ENCODE measurements around the gene KLK3.

The KLK3 gene

GRCh38 chr19:50835785-50836542 lies 18.8 kb upstream of the KLK3 start:
- peak overlapping the region in 8 of 11 experiments; percentile 18 to 48 (median 38); a peak in 10 of 22 replicates for H3K27ac ChIP-seq
- H3K4me3 ChIP-seq = peak overlapping the region; percentile 64 to 79 (median 72)
- H4K20me1 ChIP-seq = no peaks in the 10 kb centered on the region
- no peaks in the 10 kb centered on the region for H3K36me3 ChIP-seq
- H3K4me2 ChIP-seq = peak overlapping the region; percentile 74 to 99 (median 96)
- peaks cover 0 to 19% (median 0%) of the 10 kb centered on the region in 11 experiments; a peak in 8 of 22 replicates for H3K27me3 ChIP-seq
- no peaks in the 10 kb centered on the region for H3K9me3 ChIP-seq (replicated peaks in 1 of 11)
- peak overlapping the region; percentile 64 to 79 (median 75) for H3K9ac ChIP-seq
- H3K4me1 ChIP-seq = peaks cover 8 to 40% (median 34%) of the 10 kb centered on the region in 10 experiments; a peak in 19 of 20 replicates
- no peak for TF ChIP-seq Cebpa-rat (IDR thresholded peaks at IDR 0.05)

- H3K4me3 ChIP-seq = peak overlapping the region; percentile 64 to 79 (median 72); a peak in 15 of 20 replicates
Measured at GRCh38 chr19:50836543-50837195, 18.0 kb upstream of the KLK3 start.

GRCh38 chr19:50837300-50837699 lies 17.4 kb upstream of the KLK3 start:
- Histone ChIP-seq H4K20me1 (no peaks in the 10 kb centered on the region), H3K27ac (no peak overlapping the region), H3K9ac (no peak overlapping the region), H3K4me1 (peaks cover 8 to 40% (median 34%) of the 10 kb centered on the region in 10 experiments; a peak in 19 of 20 replicates), H3K27me3 (peaks cover 0 to 19% (median 0%) of the 10 kb centered on the region in 11 experiments; a peak in 8 of 22 replicates), H3K4me2 (peak overlapping the region in 7 of 11 experiments; percentile 6 to 99 (median 93); a peak in 10 of 22 replicates), H3K36me3 (no peaks in the 10 kb centered on the region), H3K9me3 (replicated peaks in 1 of 11) (peaks cover 1 to 7% (median 4%) of the 10 kb centered on the region in 11 experiments; a peak in 16 of 22 replicates), H3K4me3 (no peak overlapping the region)
- TF ChIP-seq Cebpa-rat (IDR thresholded peaks at IDR 0.05) = no peak

More at GRCh38 chr19:50836543-50837195, 18.0 kb upstream of the KLK3 start:
- no peaks in the 10 kb centered on the region for H3K36me3 ChIP-seq
- peaks cover 8 to 40% (median 34%) of the 10 kb centered on the region in 10 experiments; a peak in 19 of 20 replicates for H3K4me1 ChIP-seq
- H4K20me1 ChIP-seq = no peaks in the 10 kb centered on the region
- peak overlapping the region; percentile 74 to 99 (median 96) for H3K4me2 ChIP-seq
- peak overlapping the region in 8 of 11 experiments; percentile 64 to 79 (median 75); a peak in 12 of 22 replicates for H3K9ac ChIP-seq
- peak overlapping the region in 1 of 11 experiments; percentile 35; a peak in 1 of 22 replicates for H3K27ac ChIP-seq
- peaks cover 0 to under 1% (median 0%) of the 10 kb centered on the region in 11 experiments; a peak in 2 of 22 replicates for H3K9me3 ChIP-seq (replicated peaks in 1 of 11)
- TF ChIP-seq Cebpa-rat (IDR thresholded peaks at IDR 0.05) = no peak
- H3K27me3 ChIP-seq = peaks cover 0 to 19% (median 0%) of the 10 kb centered on the region in 11 experiments; a peak in 8 of 22 replicates

DNA sequence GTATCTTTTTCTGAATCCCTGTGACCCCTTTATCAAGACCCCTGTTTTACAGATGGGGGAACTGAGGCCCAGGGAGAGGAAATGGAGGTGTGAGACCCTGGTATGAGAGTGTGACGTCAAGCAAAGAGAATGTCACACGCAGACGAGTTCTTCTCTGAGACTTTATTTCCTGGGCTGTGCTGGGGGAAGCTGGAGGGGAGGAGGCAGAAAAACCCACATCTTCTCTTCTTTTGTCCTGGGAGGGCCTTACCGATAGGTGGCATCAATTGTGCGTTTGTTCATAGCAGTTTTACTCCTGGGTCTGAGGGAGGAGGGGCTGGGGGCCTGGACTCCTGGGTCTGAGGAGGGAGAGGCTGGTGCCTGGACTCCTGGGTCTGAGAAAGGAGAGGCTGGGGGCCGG lies 16.5 kb upstream of the KLK3 start:
- H3K4me3 ChIP-seq = no peak overlapping the region
- no peak overlapping the region; a peak in 1 of 22 replicates for H3K27ac ChIP-seq
- H4K20me1 ChIP-seq = no peaks in the 10 kb centered on the region
- H3K4me2 ChIP-seq = peak overlapping the region in 6 of 11 experiments; percentile 18 to 98 (median 33); a peak in 8 of 22 replicates
- peaks cover 10 to 16% (median 13%) of the 10 kb centered on the region in 11 experiments for H3K9me3 ChIP-seq (replicated peaks in 1 of 11)
- H3K27me3 ChIP-seq = peaks cover 0 to 19% (median 0%) of the 10 kb centered on the region in 11 experiments; a peak in 8 of 22 replicates
- no peak for TF ChIP-seq Cebpa-rat (IDR thresholded peaks at IDR 0.05)
- H3K9ac ChIP-seq = 0 out of 22 replicates have a peak overlapping the region, but pooled peaks of 1 of the 11 experiments have one; percentile 9
- peaks cover 8 to 39% (median 34%) of the 10 kb centered on the region in 10 experiments; a peak in 19 of 20 replicates for H3K4me1 ChIP-seq
- no peaks in the 10 kb centered on the region for H3K36me3 ChIP-seq

DNA sequence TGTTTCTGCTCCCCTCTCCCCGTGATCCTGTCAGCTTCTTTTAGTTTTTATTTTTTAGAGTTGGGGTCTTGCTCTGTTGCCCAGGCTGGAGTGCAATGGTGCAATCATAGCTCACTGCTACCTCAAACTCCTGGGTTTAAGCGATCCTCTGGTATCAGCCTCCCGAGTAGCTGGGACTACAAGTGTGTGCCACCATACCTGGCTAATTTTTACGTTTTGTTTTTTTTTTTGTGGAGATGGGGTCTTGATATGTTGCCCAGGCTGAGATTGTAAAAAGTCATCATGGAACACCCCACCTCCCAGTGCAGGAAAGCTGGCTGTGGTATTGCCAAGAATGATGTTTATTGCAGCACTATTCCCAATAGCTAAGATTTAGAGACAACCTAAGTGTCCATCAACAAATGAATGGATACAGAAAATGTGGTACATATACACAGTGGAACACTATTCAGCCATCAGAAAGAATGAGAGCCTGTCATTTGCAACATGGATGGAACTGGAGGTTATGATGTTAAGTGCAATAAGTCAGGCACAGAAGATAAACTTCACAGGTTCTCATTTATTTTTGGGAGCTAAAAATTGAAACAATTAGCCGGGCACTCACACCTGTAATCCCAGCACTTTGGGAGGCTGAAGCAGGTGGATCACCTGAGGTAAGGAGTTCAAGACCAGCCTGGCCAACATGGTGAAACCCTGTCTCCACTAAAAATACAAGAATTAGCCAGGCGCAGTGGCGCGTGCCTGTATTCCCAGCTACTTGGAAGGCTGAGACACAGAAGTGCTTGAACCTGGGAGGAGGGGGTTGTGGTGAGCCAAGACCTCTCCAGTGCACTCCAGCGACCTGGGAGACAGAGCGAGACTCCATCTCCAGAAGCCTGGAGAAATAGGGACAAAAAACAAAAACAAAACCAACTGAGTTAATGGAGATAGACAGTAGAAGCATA lies 14.7 kb upstream of the KLK3 start:
- Histone ChIP-seq H3K36me3 (no peaks in the 10 kb centered on the region), H3K27ac (no peak overlapping the region), H4K20me1 (no peaks in the 10 kb centered on the region), H3K4me2 (no peak overlapping the region), H3K9me3 (replicated peaks in 1 of 11) (peaks cover 14 to 26% (median 20%) of the 10 kb centered on the region in 11 experiments), H3K4me3 (no peak overlapping the region), H3K4me1 (peaks cover 6 to 50% (median 44%) of the 10 kb centered on the region in 10 experiments; a peak in 19 of 20 replicates), H3K9ac (no peak overlapping the region), H3K27me3 (peaks cover 0 to 18% (median 0%) of the 10 kb centered on the region in 11 experiments; a peak in 7 of 22 replicates)
- TF ChIP-seq Cebpa-rat (IDR thresholded peaks at IDR 0.05) = no peak

DNA sequence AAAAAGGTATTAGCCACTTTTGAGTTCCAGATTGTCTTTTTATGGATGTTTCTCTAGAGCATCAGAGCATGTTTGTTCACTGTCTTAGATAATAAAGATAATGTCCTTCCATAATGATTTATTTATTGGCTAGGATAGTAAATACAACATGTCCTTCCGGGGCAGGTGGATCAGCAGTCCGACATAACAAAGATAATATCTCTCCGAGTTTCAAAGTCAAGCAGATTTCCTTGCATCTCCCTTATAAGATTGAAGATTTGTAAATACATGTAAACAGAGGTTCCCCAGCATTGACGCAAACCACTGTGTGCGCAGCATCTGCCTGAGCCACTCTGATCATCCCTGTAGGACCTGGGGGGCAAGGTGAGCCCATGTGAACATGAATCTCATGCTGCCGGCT lies 12.6 kb upstream of the KLK3 start:
- peaks cover 14 to 26% (median 20%) of the 10 kb centered on the region in 11 experiments for H3K9me3 ChIP-seq (replicated peaks in 1 of 11)
- H3K4me2 ChIP-seq = no peak overlapping the region
- H3K36me3 ChIP-seq = no peaks in the 10 kb centered on the region
- TF ChIP-seq Cebpa-rat (IDR thresholded peaks at IDR 0.05) = no peak
- no peaks in the 10 kb centered on the region for H4K20me1 ChIP-seq
- peaks cover 0 to 35% (median 26%) of the 10 kb centered on the region in 10 experiments; a peak in 16 of 20 replicates for H3K4me1 ChIP-seq
- no peak overlapping the region for H3K4me3 ChIP-seq
- no peak overlapping the region for H3K9ac ChIP-seq
- H3K27me3 ChIP-seq = 0 out of 22 replicates have a peak, but pooled peaks cover 0 to under 1% (median 0%) of the 10 kb centered on the region in 11 experiments
- H3K27ac ChIP-seq = no peak overlapping the region

- Histone ChIP-seq H3K9ac (no peak overlapping the region), H3K27ac (no peak overlapping the region), H3K9me3 (replicated peaks in 1 of 11) (peaks cover 14 to 26% (median 20%) of the 10 kb centered on the region in 11 experiments), H3K4me2 (no peak overlapping the region; a peak in 1 of 22 replicates), H3K4me1 (peaks cover 0 to 25% (median 16%) of the 10 kb centered on the region in 10 experiments; a peak in 16 of 20 replicates), H4K20me1 (no peaks in the 10 kb centered on the region), H3K36me3 (no peaks in the 10 kb centered on the region), H3K27me3 (no peaks in the 10 kb centered on the region), H3K4me3 (no peak overlapping the region)
- no peak for TF ChIP-seq Cebpa-rat (IDR thresholded peaks at IDR 0.05)
Measured at GRCh38 chr19:50843205-50843604, 11.5 kb upstream of the KLK3 start.

All from BLaER1 treated with 17β-estradiol and CSF1 and Interleukin-3, amounts not matched to agents 10 nM and 100 nM (cell line).